HCT116 (cell line): ENCODE results near the gene ALDH1A2.

Experiments used
- CTCF ChIP-seq, 3 experiments: fragments of 200-600 bp in 1 of 3; sonication (generic) in 1 of 3; IDR thresholded peaks in 2 of 3; conservative IDR thresholded peaks in 1 of 3; 2 replicates each; pipeline ENCODE4 v1.5.1; 2012 to 2017; ENCODE audit warnings: low read depth in 2 of 3, low read length in 2 of 3, antibody characterized with exemption in 1 of 3, borderline replicate concordance in 1 of 3, control low read depth in 1 of 3, mild to moderate bottlenecking in 1 of 3, mixed read lengths in 1 of 3, mixed run types in 1 of 3, moderate library complexity in 1 of 3; ENCODE audit not compliant: insufficient read depth in 1 of 3
- EZH2 ChIP-seq: fragments of 200-600 bp; sonication (generic); IDR thresholded peaks from 2 replicates; pipeline ENCODE4 v1.6.1; 2017; ENCODE audit warnings: antibody characterized with exemption, mixed run types
- POLR2A ChIP-seq: IDR thresholded peaks from 2 replicates; pipeline ENCODE4 v1.7.0; 2011; ENCODE audit warnings: borderline replicate concordance; ENCODE audit not compliant: insufficient read depth, insufficient read length; ENCODE audit errors: extremely low read depth

- TF ChIP-seq CTCF (IDR thresholded peaks at IDR 0.05 in 2 of 3, conservative IDR thresholded peaks at IDR 0.05 in 1 of 3; ENCODE audit: borderline replicate concordance in 1 of 3, insufficient read depth in 1 of 3, low read depth in 2 of 3, low read length in 2 of 3) (no peak), POLR2A (no peak), EZH2 (no peak)
These were observed 103.6 kb downstream of the ALDH1A2 start for GRCh38 chr15:57961919-57962318.
